HTR-8/SVneo (cell line): ENCODE results near the gene MYO3B.
"Not testable (repeated sequence)": the region's sequence is repeated elsewhere in the genome, so short reads cannot be mapped to it uniquely, and the experiment has no call there.

Experiments
- DNase-seq: peaks from one replicate; pipeline ENCODE4 v3.0.0; 2011; ENCODE audit warnings: low spot score, mixed read lengths; ENCODE audit not compliant: insufficient read length
- FAIRE-seq: peaks from 2 replicates; lab custom pipeline; 2011; peaks lifted over from hg19 to GRCh38; lab: Jason Lieb, UNC

Gene MYO3B

GRCh38 chr2:170576296-170576695 is 398.3 kb downstream of the MYO3B start:
- FAIRE-seq (no peak), DNase-seq (no peak)

GRCh38 chr2:170577356-170577755 is 399.4 kb downstream of the MYO3B start:
- DNase-seq (no peak), FAIRE-seq (no peak)

GRCh38 chr2:170578606-170579005 is 400.7 kb downstream of the MYO3B start:
- FAIRE-seq (no peak), DNase-seq (no peak)

- FAIRE-seq (no peak), DNase-seq (no peak)
These were observed 401.6 kb downstream of the MYO3B start for GRCh38 chr2:170579511-170579910.

- no peak for FAIRE-seq
- no peak for DNase-seq
These were observed 404.4 kb downstream of the MYO3B start for GRCh38 chr2:170582313-170582712.

- FAIRE-seq: no peak
- DNase-seq: no peak
These were observed 405.0 kb downstream of the MYO3B start for GRCh38 chr2:170582751-170583463.

GRCh38 chr2:170585067-170585466 is 407.1 kb downstream of the MYO3B start:
- no peak for DNase-seq
- FAIRE-seq: no peak

- FAIRE-seq (no peak), DNase-seq (no peak)
These were observed 408.7 kb downstream of the MYO3B start for GRCh38 chr2:170586571-170587095.

GRCh38 chr2:170587117-170587516 is 409.2 kb downstream of the MYO3B start:
- no peak for FAIRE-seq
- no peak for DNase-seq

- no peak for DNase-seq
- no peak for FAIRE-seq
These were observed 410.0 kb downstream of the MYO3B start for GRCh38 chr2:170587922-170588321.

GRCh38 chr2:170588729-170589128 is 410.8 kb downstream of the MYO3B start:
- DNase-seq (no peak), FAIRE-seq (no peak)

GRCh38 chr2:170596576-170596975 is 418.6 kb downstream of the MYO3B start:
- DNase-seq (no peak), FAIRE-seq (no peak)

- DNase-seq (no peak), FAIRE-seq (no peak)
These were observed 420.1 kb downstream of the MYO3B start for GRCh38 chr2:170598067-170598395.

- FAIRE-seq (no peak), DNase-seq (no peak)
These were observed 423.5 kb downstream of the MYO3B start for GRCh38 chr2:170601489-170601888.

- no peak for FAIRE-seq
- DNase-seq: no peak
These were observed 427.9 kb downstream of the MYO3B start for GRCh38 chr2:170605862-170606261.

- DNase-seq (no peak), FAIRE-seq (no peak)
These were observed 429.2 kb downstream of the MYO3B start for GRCh38 chr2:170607171-170607570.

- DNase-seq: no peak
- FAIRE-seq: no peak
These were observed 432.7 kb downstream of the MYO3B start for GRCh38 chr2:170610615-170611014.

- not testable (repeated sequence) for FAIRE-seq, DNase-seq
These were observed 441.0 kb downstream of the MYO3B start for GRCh38 chr2:170618948-170619347.

- FAIRE-seq, DNase-seq: not testable (repeated sequence)
These were observed 457.1 kb downstream of the MYO3B start for GRCh38 chr2:170635094-170635493.

- FAIRE-seq (no peak), DNase-seq (no peak)
These were observed 461.7 kb downstream of the MYO3B start for GRCh38 chr2:170639635-170640034.

- FAIRE-seq: no peak
These were observed 464.0 kb downstream of the MYO3B start for GRCh38 chr2:170641961-170642360.

GRCh38 chr2:170643346-170643745 is 465.4 kb downstream of the MYO3B start:
- DNase-seq (no peak), FAIRE-seq (no peak)

More at GRCh38 chr2:170641961-170642360, 464.0 kb downstream of the MYO3B start:
- DNase-seq: no peak
